Fibroblast of skin of right quadriceps (primary cell): ENCODE results near the gene RAPH1.

Source experiments
- DNase-seq: peaks from one replicate; pipeline ENCODE4 v3.0.0-alpha.2; 2013

RAPH1 gene

DNA sequence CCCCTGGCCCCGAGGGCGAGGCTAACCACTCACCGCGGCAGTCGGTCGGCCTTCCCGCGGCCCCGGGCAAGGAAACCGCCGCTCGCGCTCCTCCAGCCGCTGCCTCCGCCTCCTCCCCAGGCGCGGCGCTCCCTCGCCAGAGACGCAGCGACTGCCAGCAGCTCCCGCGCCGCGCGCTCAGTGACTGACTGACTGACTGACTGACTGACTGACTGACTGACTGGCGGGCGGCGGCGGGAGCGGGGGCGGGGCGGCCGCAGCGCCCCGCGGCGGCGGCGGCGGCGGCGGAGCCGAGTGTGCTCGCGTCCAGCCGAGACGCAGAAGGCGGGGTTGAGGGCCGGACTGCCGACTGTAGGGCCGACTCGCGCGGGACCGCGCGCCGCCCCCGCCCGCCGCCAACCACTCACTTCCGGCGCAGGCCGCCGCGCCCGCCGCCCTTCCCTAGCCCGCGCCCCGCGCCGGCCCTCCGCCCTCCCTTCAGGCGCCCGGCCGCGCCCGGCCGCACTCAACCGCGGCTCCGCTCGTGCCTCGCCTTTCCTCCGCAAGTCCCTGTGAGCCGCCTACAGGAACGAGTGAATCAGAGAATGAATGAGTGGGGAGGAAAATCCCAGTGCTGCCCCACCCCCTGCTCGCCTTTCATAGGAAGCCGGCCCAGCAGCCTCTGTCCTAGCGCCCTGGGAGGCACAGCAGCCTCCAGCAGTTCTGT is at the start of gene RAPH1:
Gene RAPH1, minus strand, starts transcription at position 224 of the 706 bp plus-strand sequence. CDS start 39,948 bp downstream, outside the sequence.
- DNase-seq, result peak; percentile 83

DNA sequence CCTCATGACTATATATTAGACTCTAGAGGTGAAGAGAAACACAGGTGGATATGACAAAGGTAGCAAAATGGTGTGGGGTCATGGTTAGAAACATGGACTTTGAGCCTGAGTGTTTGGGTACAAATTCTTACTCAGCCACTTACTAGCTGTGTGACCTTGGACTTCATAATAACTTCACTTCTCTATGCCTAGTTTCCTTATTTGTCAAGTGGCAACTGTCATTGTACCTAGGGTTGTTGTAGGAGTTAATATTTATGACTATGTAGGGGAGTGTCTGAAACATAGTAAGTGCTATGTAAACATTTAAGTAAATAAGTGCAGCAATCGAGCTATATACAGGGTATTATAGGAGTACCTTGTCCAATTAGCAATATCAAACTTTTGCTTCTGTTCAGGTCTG is 49.7 kb upstream of the RAPH1 start:
- no peak for DNase-seq

DNA sequence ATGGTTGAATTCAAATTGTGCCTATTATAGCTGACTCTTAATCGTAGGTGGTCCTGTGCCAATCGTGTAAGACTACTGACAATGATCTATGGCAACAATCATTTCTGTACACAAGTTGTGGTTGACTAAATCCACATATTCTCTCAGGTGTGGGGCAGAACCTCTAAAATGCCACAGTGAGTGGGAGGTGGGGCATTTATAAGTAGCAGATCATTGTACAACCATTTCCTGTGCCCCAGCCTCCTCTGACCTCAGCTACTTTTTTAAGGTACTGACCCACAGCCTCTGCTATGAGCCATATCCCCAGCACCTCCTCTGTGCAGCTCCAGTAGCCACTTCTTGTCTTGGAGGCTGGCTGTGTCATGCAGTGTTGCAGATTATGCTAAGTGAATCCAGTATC is 48.6 kb upstream of the RAPH1 start:
- peak; percentile 68 for DNase-seq

DNA sequence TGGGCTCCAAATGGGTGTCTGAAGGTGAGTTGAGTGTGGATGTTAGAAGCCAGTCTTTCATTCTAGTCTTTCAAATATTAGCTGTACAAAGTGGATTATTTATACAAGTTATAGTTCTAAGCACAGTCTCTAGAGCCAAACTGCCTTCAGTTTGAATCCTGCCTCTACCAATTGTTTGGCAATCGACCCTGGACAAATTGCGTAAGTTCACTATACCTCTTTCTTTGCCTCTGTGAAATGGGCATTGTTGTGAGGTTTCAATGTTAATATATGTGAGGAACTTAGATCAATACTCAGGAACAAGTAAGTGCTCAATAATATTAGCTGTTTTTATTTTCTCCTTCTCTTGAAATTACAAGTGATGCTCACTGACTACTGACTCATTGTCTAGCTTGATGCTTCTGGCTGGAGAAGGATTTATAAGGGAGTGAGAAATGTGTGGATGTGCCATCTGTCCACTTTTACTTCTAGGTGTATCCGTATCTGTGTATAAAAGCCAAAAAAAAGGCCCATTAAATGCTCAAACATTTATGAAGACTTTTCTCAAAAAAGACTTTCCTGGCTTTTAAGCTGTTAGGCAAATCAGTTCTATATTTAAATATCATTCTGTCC is 48.1 kb upstream of the RAPH1 start:
- DNase-seq, result no peak

GRCh38 chr2:203582468-203582867 is 47.4 kb upstream of the RAPH1 start:
- no peak for DNase-seq

DNA sequence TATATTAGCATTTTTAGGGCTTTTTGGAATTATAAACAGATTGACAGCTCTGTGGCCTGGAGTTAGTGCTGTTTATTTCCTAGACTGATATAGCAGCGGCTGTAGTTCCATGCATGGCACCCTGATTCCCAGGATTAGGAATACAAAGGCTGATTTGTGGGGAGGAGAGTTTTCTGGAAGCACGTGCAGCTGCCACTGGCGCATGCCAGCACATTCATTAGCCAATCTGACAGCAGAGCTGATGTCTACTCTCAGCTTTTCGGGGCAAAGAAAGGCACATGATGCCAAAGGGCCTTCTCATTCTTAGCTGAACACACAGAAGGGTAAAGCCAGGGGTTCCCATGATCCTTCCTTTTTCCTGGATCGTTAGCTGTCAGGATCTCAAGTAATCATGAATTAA is 45.7 kb upstream of the RAPH1 start:
- DNase-seq, result no peak

- no peak for DNase-seq
Observed at GRCh38 chr2:203579730-203580129, 44.6 kb upstream of the RAPH1 start.

DNA sequence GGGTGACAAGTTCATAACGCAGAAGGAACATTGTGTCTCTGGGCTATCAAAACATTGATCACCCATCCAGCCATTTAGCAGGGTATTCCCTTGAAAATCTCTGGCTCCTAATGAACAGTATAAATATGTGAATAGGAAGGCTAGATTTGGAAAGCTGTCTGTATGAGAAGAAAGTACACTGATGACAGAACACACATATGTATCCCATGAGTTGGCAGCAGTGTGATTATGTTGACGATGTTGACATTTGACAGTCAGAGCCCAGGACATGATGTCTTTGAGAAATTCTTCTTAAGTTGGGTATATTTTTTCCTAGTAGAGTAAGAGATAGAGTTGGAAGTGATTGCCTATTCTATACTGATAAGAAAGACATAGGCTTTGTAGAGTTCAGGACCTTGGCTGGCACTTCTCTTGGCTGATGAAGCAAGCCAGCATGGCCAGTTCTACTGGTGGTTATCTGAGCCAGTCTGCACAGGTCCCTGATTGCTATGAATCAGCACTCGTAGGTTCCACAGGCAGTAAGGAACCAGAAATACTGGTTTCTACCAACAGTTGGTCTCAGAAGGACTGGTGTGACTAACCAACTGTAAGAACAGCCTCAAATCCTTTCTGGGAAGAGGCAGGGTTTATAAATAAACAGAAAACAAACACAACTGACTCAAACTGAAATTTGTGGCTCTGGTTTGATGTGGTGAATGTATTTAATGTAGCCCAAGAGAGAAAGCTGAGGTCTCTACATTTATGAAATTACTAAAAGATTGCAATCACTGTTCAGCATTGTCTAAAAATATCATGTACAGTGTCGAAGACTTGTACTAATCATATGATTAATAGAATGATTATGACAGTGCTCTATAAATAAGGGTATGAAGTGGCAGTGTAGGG is 43.9 kb upstream of the RAPH1 start:
- peak; percentile 54 for DNase-seq

- no peak for DNase-seq
Observed at GRCh38 chr2:203574824-203575223, 39.7 kb upstream of the RAPH1 start.

- no peak for DNase-seq
Observed at GRCh38 chr2:203572316-203572715, 37.2 kb upstream of the RAPH1 start.

GRCh38 chr2:203569677-203570316 is 34.7 kb upstream of the RAPH1 start:
- DNase-seq, result no peak

- peak; percentile 58 for DNase-seq
Observed at GRCh38 chr2:203567691-203568090, 32.6 kb upstream of the RAPH1 start.

- DNase-seq, result no peak
Observed at GRCh38 chr2:203566161-203566560, 31.1 kb upstream of the RAPH1 start.

DNA sequence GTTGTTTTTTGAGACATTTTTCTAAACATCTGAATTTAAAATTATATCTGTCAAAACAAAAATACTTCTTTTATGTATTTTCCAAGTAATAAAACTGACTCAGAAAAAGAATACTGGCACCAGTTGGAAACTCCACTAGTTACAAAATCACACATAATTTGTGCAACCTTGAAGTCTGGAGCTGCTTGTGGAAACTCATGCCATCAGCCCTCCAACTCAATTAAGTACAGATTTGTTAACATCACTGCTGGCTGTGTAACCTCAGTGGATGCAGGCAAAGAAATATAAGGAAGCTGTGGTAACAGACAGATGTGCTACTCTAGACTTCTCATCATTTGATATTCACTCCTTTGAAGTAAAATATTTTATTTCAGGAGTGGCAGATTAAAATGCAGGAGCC is 30.0 kb upstream of the RAPH1 start:
- no peak for DNase-seq

- DNase-seq, result no peak
Observed at GRCh38 chr2:203562268-203562667, 27.2 kb upstream of the RAPH1 start.

DNA sequence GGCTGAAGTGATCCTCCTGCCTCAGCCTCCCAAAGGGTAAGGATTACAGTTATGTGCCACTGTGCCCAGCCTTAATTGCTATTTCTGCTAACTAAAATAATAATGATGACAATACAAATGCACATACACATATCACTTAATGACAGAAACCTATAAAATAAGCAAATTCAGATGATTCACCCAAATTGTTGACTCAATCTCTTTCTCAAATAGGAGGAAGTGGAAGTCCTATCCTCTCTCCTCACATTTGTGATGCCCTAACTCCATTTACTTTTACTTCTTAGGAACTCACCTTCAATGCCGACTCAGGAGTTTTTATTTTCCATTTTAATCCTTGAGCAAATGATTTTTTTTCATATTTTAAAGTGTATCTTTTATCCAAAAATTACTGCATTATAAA is 24.5 kb upstream of the RAPH1 start:
- DNase-seq, result no peak

DNA sequence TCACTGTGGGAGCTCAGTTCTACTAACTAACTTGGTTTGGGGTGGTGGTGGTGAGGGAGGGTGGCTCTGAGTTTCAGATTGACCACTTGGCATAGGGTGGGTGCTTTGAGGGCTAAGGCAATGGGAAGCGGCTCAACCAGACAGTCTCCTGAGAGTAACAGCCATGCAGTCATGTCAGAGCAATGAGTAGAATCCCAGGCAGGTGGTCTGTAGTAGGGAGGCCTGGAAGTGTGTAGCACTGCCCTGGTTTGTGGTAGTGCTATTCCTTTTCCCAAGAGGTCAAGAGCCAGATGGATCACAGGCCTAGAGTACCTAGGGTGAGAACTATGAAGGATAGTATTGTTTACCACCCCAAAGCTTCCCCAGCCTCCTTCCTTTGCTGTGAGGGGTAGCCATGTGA is 18.7 kb upstream of the RAPH1 start:
- DNase-seq, result no peak

DNA sequence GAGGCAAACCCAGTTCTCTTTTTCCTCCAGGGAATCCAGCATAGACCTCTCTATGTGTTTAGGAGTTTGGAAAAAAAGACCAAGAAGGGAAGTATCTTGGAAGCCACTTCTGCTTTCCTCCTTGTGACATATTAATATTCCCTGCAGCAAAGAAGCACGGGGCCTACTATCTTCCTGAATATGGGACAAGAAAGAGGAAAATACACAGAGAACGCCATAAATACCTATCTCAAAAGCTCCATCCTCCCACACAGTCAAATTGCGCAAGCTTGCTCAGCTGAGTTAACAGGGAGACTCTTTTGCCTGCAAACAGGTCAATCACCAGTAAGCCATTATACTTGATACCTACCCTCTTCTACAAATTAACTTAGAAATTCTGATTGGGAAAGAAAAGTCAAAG is 16.7 kb upstream of the RAPH1 start:
- peak; percentile 51 for DNase-seq

DNA sequence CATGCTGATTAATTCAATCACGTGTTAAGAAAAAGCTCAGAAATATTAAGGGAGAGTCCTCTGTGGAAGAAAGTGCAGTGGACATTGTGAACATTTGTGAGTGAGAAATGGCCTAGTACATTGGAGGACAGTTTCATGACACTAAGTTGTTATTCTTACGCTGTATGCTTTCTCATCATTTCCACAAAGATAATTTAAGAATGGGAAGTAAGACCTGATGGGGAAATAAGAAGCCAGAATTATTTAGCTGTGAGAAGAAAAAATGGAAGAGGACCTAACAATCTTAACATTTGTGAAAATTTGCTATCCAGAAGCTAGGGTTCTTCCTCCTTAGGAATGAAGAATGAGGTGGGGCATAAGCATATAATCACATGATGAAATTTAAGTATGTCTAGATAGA is 15.2 kb upstream of the RAPH1 start:
- DNase-seq, result no peak

DNA sequence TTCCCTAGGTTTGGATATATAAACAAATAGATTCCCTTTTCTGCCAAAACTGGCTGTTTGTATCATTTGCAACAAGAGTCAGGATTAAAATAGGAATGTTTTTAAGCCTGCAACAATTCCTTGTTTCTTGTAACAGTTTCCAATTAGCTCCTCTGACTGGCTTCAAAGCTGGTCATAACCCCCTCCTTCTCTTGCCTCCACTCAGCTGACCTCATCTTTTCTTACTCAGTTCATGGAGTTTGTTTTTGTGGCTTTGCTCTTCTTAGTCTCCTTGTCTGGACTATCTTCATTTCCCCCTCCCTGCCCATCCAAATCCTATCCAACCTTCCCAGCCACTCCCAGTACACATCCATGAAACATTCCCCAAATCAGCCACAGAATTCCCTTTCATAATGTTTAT is 14.3 kb upstream of the RAPH1 start:
- DNase-seq, result peak; percentile 31

DNA sequence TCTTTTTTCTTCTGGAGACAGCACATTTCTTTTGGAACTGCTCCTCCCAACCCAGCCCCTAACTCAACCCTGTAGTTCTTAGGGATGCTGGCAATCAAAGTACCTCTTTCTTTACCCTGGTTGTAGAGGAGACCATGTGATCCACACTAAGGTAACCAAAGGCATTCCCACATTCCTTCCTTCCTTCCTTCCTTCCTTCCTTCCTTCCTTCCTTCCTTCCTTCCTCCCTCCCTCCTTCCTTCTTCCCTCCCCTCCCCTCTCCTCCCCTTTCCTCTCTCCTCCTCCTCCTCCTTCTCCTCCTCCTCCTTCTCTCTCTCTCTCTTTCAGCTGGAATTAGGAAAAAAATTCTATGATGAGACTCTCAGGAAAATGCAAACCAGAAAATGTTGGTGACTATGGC is 13.8 kb upstream of the RAPH1 start:
- DNase-seq, result no peak

DNA sequence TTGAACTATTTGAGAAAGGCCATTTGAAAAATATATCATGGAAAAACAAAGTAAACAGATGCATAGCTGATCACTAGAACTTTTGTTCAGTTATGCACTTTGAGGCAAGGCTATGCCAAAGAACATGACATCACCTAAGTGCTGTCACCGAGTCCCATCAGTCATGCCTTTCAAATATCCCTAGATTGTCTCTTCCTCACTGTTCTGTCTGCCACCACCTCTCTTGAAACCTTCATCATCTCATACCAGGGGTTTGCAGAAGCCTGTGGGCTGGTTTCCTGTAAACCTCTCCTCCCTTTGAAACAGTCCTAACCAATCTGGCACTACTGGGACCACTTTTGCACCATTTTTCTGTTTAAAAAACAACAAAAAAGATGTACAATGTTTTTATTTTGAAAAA is 12.3 kb upstream of the RAPH1 start:
- DNase-seq, result no peak

- DNase-seq, result no peak
Observed at GRCh38 chr2:203544402-203544801, 9.3 kb upstream of the RAPH1 start.
